Endothelial cell (in vitro differentiated cells): ENCODE results near the gene MARK3. TPM values are rescaled to one million over a fixed set of nuclear protein-coding genes. Genes with fewer than 3 reads are reported as not detected.
A peak's percentile ranks its signal among the peaks of the same experiment; 100 is the strongest.
"Not testable (repeated sequence)": the region's sequence is repeated elsewhere in the genome, so short reads cannot be mapped to it uniquely, and the experiment has no call there.

Experiments
- DNase-seq: peaks from one replicate; pipeline ENCODE4 v3.0.0; 2021; ENCODE audit warnings: low spot score
- H3K27ac Mint-ChIP-seq: one replicate; pipeline ENCODE4 v1.8.0; 2021; ENCODE audit warnings: mixed read lengths, inconsistent platforms; ENCODE audit not compliant: unreplicated experiment
- H3K27me3 Mint-ChIP-seq: one replicate; pipeline ENCODE4 v1.8.0; 2021; ENCODE audit warnings: mild to moderate bottlenecking, moderate library complexity, mixed read lengths, inconsistent platforms; ENCODE audit not compliant: unreplicated experiment
- H3K36me3 Mint-ChIP-seq: one replicate; pipeline ENCODE4 v1.8.0; 2021; ENCODE audit warnings: mild to moderate bottlenecking, low read depth, mixed read lengths, inconsistent platforms; ENCODE audit not compliant: unreplicated experiment
- H3K4me1 Mint-ChIP-seq: one replicate; pipeline ENCODE4 v1.8.0; 2021; ENCODE audit warnings: mild to moderate bottlenecking, mixed read lengths, inconsistent platforms; ENCODE audit not compliant: unreplicated experiment
- H3K4me3 Mint-ChIP-seq: one replicate; pipeline ENCODE4 v1.8.0; 2021; ENCODE audit warnings: mild to moderate bottlenecking, mixed read lengths, inconsistent platforms; ENCODE audit not compliant: unreplicated experiment
- H3K9me3 Mint-ChIP-seq: one replicate; pipeline ENCODE4 v1.8.0; 2021; ENCODE audit warnings: mixed read lengths, inconsistent platforms; ENCODE audit not compliant: unreplicated experiment
- total RNA-seq: library from RNA; stranded (reverse); fragmentation: NEBNext Ultra II Directional; extraction: Animal tissue kit (Norgen Biotek cat#: 25700); gene quantifications from one replicate; pipeline ENCODE4 v1.2.1, GENCODE V29; 2021; ENCODE audit not compliant: unreplicated experiment
- TF ChIP-seq, protein P1 (sequence below): fragments of 200-600 bp; sonication (generic); IDR thresholded peaks from one replicate; pipeline ENCODE4 v1.5.0; 2021; ENCODE audit warnings: antibody characterized with exemption; ENCODE audit not compliant: unreplicated experiment

MARK3 gene
- total RNA-seq, 1 donor from 2014 or later: 70.8 TPM

DNA sequence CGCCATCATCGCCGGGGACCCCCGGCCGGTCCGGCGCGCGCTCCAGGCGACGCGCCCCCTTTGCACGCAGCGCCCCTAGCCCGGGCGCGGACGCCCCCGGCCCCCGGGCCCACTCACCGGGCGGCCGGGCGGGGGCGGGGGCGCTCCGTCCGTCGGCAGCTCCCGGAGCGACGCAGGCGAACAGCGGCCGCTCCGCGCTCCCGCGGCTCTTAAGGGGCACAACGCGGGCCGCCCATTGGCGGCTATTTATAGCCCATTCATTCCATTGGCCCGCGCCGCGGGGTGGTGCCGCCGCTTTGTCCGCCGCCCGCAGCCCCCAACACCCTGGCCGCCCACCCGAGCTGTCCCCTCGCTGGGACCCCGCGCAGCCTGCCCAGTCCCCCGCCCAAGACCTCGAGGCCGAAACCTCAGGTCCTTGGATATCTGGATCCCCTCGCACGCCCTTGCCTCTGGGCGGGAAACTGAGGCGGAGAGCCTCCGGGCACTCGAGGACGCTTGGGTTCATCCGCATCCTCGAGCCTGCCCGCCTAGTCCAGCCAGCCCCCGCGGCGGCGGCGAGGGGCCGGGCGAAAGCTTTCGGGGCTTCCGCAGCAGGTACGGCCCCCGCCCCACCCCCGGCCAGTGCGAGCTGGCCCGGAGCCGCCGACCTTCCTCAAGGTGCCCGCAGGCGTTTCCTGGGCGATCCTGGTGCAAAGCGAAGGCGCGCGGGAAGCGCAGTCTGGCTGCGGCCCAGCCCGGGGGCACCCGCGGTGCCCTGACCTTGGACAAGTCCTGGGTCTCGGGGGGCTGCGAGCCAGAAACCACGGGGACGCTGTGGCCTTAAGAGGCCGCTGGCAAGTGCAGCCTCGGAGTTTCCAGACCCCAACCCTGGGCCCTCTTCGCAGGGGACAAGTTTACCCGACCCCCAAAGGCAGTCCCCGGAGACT lies 137.7 kb downstream of the MARK3 start, which contains the start of gene CKB:
CKB (minus strand) TSS at position 182 of the 926 bp plus-strand sequence. CDS start 337 bp downstream, outside the sequence.
- Mint-ChIP-seq H3K36me3 (peaks cover 5% of the 10 kb centered on the region), H3K27me3 (peaks cover 18% of the 10 kb centered on the region), H3K4me3 (peak within 1 kb of the TSS; percentile 74), H3K9me3 (no peaks in the 10 kb centered on the region), H3K27ac (peak within 1 kb of the TSS; percentile 13), H3K4me1 (peaks cover 9% of the 10 kb centered on the region)
- TF ChIP-seq, protein P1, sequence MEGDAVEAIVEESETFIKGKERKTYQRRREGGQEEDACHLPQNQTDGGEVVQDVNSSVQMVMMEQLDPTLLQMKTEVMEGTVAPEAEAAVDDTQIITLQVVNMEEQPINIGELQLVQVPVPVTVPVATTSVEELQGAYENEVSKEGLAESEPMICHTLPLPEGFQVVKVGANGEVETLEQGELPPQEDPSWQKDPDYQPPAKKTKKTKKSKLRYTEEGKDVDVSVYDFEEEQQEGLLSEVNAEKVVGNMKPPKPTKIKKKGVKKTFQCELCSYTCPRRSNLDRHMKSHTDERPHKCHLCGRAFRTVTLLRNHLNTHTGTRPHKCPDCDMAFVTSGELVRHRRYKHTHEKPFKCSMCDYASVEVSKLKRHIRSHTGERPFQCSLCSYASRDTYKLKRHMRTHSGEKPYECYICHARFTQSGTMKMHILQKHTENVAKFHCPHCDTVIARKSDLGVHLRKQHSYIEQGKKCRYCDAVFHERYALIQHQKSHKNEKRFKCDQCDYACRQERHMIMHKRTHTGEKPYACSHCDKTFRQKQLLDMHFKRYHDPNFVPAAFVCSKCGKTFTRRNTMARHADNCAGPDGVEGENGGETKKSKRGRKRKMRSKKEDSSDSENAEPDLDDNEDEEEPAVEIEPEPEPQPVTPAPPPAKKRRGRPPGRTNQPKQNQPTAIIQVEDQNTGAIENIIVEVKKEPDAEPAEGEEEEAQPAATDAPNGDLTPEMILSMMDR: no peak
- DNase-seq: no peak

- peak overlapping the region; percentile 74 for H3K4me3 Mint-ChIP-seq
- TF ChIP-seq, protein P1: no peak
- DNase-seq: no peak
- peaks cover 5% of the 10 kb centered on the region for H3K36me3 Mint-ChIP-seq
- H3K27ac Mint-ChIP-seq: peak overlapping the region; percentile 13
- no peaks in the 10 kb centered on the region for H3K9me3 Mint-ChIP-seq
- peaks cover 18% of the 10 kb centered on the region for H3K27me3 Mint-ChIP-seq
- peaks cover 13% of the 10 kb centered on the region for H3K4me1 Mint-ChIP-seq
Observed at GRCh38 chr14:103523575-103523954, 138.3 kb downstream of the MARK3 start.

- H3K36me3 Mint-ChIP-seq: peaks cover 5% of the 10 kb centered on the region
Observed at GRCh38 chr14:103524002-103524935, 139.1 kb downstream of the MARK3 start.

GRCh38 chr14:103525430-103526246 lies 140.4 kb downstream of the MARK3 start:
- Mint-ChIP-seq H3K27me3 (peaks cover 13% of the 10 kb centered on the region), H3K4me1 (peaks cover 12% of the 10 kb centered on the region)
- not testable (repeated sequence) for H3K36me3 Mint-ChIP-seq, DNase-seq, H3K9me3 Mint-ChIP-seq, H3K4me3 Mint-ChIP-seq, H3K27ac Mint-ChIP-seq

More at GRCh38 chr14:103524002-103524935, 139.1 kb downstream of the MARK3 start:
- TF ChIP-seq, protein P1: no peak
- no peaks in the 10 kb centered on the region for H3K9me3 Mint-ChIP-seq
- H3K4me3 Mint-ChIP-seq: peak overlapping the region; percentile 74
- no peak overlapping the region for H3K27ac Mint-ChIP-seq
- DNase-seq: no peak
- H3K27me3 Mint-ChIP-seq: peaks cover 14% of the 10 kb centered on the region
- H3K4me1 Mint-ChIP-seq: peaks cover 13% of the 10 kb centered on the region
